NCI-H446 (cell line): ENCODE data around the gene CLASRP.

Experiments used
- DNase-seq, 2 experiments: peaks; one replicate each; lab custom pipeline; 2025; lab: John Stamatoyannopoulos, UW

CLASRP gene

GRCh38 chr19:45079911-45080370 is 41.1 kb downstream of the CLASRP start:
- DNase-seq = no peak

GRCh38 chr19:45082170-45082569 is 43.3 kb downstream of the CLASRP start:
- DNase-seq = no peak

- DNase-seq = no peak
Measured at GRCh38 chr19:45086480-45086879, 47.6 kb downstream of the CLASRP start.

GRCh38 chr19:45087531-45087930 is 48.7 kb downstream of the CLASRP start:
- DNase-seq = no peak

- no peak for DNase-seq
Measured at GRCh38 chr19:45090034-45090433, 51.2 kb downstream of the CLASRP start.

GRCh38 chr19:45090606-45091005 is 51.8 kb downstream of the CLASRP start:
- no peak for DNase-seq

GRCh38 chr19:45091031-45091923 is 52.4 kb downstream of the CLASRP start:
- DNase-seq = no peak

- DNase-seq = peak; percentile 79 to 94
Measured at GRCh38 chr19:45092747-45093678, 54.2 kb downstream of the CLASRP start, which contains the start of gene PPP1R37. PPP1R37 (plus strand) TSS chr19:45093179; CDS start chr19:45093326, 147 bp downstream.

- no peak for DNase-seq
Measured at GRCh38 chr19:45094137-45094536, 55.3 kb downstream of the CLASRP start.

- DNase-seq = no peak
Measured at GRCh38 chr19:45094707-45095106, 55.9 kb downstream of the CLASRP start.

- no peak for DNase-seq
Measured at GRCh38 chr19:45095496-45096413, 56.9 kb downstream of the CLASRP start.

GRCh38 chr19:45096700-45097099 is 57.9 kb downstream of the CLASRP start:
- DNase-seq = no peak

GRCh38 chr19:45097450-45097775 is 58.6 kb downstream of the CLASRP start:
- no peak for DNase-seq

- DNase-seq = peak in 1 of 2 experiments; percentile 40
Measured at GRCh38 chr19:45097776-45098520, 59.1 kb downstream of the CLASRP start.

- peak; percentile 17 to 68 for DNase-seq
Measured at GRCh38 chr19:45098521-45099466, 59.9 kb downstream of the CLASRP start.

- DNase-seq = no peak
Measured at GRCh38 chr19:45099467-45100191, 60.8 kb downstream of the CLASRP start.

- DNase-seq = no peak
Measured at GRCh38 chr19:45100201-45100600, 61.4 kb downstream of the CLASRP start.

- DNase-seq = no peak
Measured at GRCh38 chr19:45100846-45101252, 62.0 kb downstream of the CLASRP start.

GRCh38 chr19:45101806-45102205 is 63.0 kb downstream of the CLASRP start:
- no peak for DNase-seq
